ENCODE results near the gene EPB41L4A. TPM values are rescaled to one million over a fixed set of nuclear protein-coding genes. Genes with fewer than 3 reads are reported as not detected.

Gene EPB41L4A
- total RNA-seq, 6 experiments from 2014 or later, result 0.07 TPM; not detected in 5

DNA sequence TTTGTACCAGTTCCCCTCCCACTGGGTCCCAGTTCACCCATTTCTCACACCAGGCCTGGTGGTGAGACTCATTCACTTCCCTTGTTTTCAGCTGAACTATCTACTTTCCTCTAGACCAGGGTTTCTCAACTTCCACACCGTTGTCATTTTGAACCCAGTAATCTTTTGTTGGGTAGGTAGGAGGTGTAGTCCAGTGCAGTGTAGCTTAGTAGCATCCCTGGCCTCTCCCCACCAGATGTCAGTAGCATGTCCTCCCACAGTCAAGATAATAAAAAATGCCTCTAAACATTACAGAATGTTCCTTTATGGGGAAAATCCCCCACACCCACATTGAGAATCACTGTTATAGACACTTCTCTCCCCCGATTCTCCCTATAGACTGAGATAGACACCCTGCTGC, 299.1 kb downstream of the EPB41L4A start:
- Mint-ChIP-seq H3K36me3 (ENCODE audit: low read depth) (no peaks in the 10 kb centered on the region), H3K27me3 (ENCODE audit: insufficient read depth) (no peaks in the 10 kb centered on the region; the same call in 1 of the 2 replicates), H3K4me3 (no peak overlapping the region), H3K9me3 (no peaks in the 10 kb centered on the region), H3K27ac (no peak overlapping the region), H3K4me1 (ENCODE audit: low read depth) (peaks cover 7% of the 10 kb centered on the region)
- DNase-seq, result no peak
- no peak for TF ChIP-seq CTCF (IDR thresholded peaks at IDR 0.05)

DNA sequence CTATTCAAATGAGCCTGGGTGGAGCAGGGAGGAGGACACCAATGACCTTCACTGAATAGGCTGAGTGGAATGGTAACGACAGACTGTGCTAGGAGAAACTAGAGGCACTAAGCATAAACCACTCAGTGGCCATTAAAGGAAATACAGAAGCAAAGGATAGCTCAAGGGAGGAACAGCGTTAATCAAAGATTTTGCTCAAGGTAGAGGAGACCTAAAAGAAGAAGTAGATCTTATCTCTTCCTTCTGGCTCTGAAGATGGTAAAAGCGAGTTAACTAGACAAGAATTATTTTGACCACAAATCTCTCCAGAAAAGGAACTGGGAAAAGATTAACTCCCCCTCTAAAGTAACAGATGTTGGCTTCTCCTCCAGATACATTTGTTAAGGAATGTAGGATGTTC, 299.6 kb downstream of the EPB41L4A start:
- Mint-ChIP-seq H3K4me3 (no peak overlapping the region), H3K9me3 (no peaks in the 10 kb centered on the region), H3K4me1 (ENCODE audit: low read depth) (peaks cover 7% of the 10 kb centered on the region), H3K27ac (no peak overlapping the region), H3K27me3 (ENCODE audit: insufficient read depth) (no peaks in the 10 kb centered on the region; the same call in 1 of the 2 replicates), H3K36me3 (ENCODE audit: low read depth) (no peaks in the 10 kb centered on the region)
- no peak for DNase-seq
- TF ChIP-seq CTCF (IDR thresholded peaks at IDR 0.05), result no peak

DNA sequence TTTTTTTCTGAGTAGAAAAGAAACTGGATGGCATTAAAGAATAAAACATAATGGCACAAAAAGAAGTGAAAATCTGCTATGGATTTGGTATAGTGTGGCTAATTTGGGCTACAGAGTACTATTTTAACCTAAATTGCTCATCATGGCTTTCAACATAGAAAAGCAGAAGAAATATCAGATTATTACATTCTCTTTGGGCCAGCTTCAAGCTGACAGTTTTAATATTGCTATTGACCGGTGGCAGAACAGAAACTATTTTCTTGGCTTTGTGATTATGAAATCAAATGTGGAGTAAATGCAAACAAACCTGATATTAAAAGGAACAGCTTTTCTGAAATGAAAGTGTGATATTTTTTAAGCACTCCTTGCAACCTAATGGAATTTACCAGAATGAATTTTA, 301.5 kb downstream of the EPB41L4A start:
- no peak for TF ChIP-seq CTCF (IDR thresholded peaks at IDR 0.05)
- Mint-ChIP-seq H3K9me3 (no peaks in the 10 kb centered on the region), H3K27me3 (ENCODE audit: insufficient read depth) (no peaks in the 10 kb centered on the region; the same call in 1 of the 2 replicates), H3K4me3 (no peak overlapping the region), H3K27ac (no peak overlapping the region), H3K36me3 (ENCODE audit: low read depth) (no peaks in the 10 kb centered on the region), H3K4me1 (ENCODE audit: low read depth) (peaks cover 7% of the 10 kb centered on the region)
- DNase-seq, result no peak

GRCh38 chr5:112116371-112116770, 302.7 kb downstream of the EPB41L4A start:
- H3K9me3 Mint-ChIP-seq, result no peaks in the 10 kb centered on the region
- no peaks in the 10 kb centered on the region; the same call in 1 of the 2 replicates for H3K27me3 Mint-ChIP-seq (ENCODE audit: insufficient read depth)
- H3K4me3 Mint-ChIP-seq, result no peak overlapping the region
- peaks cover 3% of the 10 kb centered on the region for H3K4me1 Mint-ChIP-seq (ENCODE audit: low read depth)
- H3K27ac Mint-ChIP-seq, result no peak overlapping the region
- no peak for DNase-seq
- TF ChIP-seq CTCF (IDR thresholded peaks at IDR 0.05), result no peak
- H3K36me3 Mint-ChIP-seq (ENCODE audit: low read depth), result no peaks in the 10 kb centered on the region

- no peaks in the 10 kb centered on the region for H3K27me3 Mint-ChIP-seq (ENCODE audit: insufficient read depth)
- no peak for TF ChIP-seq CTCF (IDR thresholded peaks at IDR 0.05)
Observed at GRCh38 chr5:112113565-112113964, 305.5 kb downstream of the EPB41L4A start.

More at GRCh38 chr5:112113565-112113964, 305.5 kb downstream of the EPB41L4A start:
- no peaks in the 10 kb centered on the region for H3K36me3 Mint-ChIP-seq (ENCODE audit: low read depth)
- H3K4me1 Mint-ChIP-seq (ENCODE audit: low read depth), result peaks cover 8% of the 10 kb centered on the region
- H3K4me3 Mint-ChIP-seq, result no peak overlapping the region
- H3K9me3 Mint-ChIP-seq, result no peaks in the 10 kb centered on the region
- DNase-seq, result no peak
- no peak overlapping the region for H3K27ac Mint-ChIP-seq

Measured in HFFc6 (cell line).